Esophagus muscularis mucosa (tissue), 4 donors: Measurements from ENCODE around the gene RAB33B. TPM values are rescaled to one million over a fixed set of nuclear protein-coding genes. Genes with fewer than 3 reads are reported as not detected.
"Not testable (repeated sequence)": the region's sequence is repeated elsewhere in the genome, so short reads cannot be mapped to it uniquely, and the experiment has no call there.

ENCODE experiments used
- DNase-seq: peaks from one replicate; pipeline ENCODE4 v3.0.0-alpha.2; 2017; ENCODE audit errors: extremely low spot score
- H3K27ac ChIP-seq, 4 donors: fragments of 200-600 bp; sonication (generic); replicated peaks in 1 of 4; 1 replicate in 3 of 4; 2 replicates in 1 of 4; pipeline ENCODE4 v1.5.1; 2016 to 2019; ENCODE audit warnings: mild to moderate bottlenecking in 1 of 4
- H3K27me3 ChIP-seq, 4 donors: fragments of 200-600 bp; sonication (generic); one replicate each; pipeline versions ENCODE4 v1.5.1 to v1.6.0; 2016 to 2019
- H3K36me3 ChIP-seq, 4 donors: fragments of 200-600 bp; sonication (generic); one replicate each; pipeline ENCODE4 v1.5.1; 2016 to 2019
- H3K4me1 ChIP-seq, 4 donors: fragments of 200-600 bp; sonication (generic); one replicate each; pipeline ENCODE4 v1.5.1; 2016 to 2019
- H3K4me3 ChIP-seq, 4 donors: fragments of 200-600 bp; sonication (generic); 1 replicate in 2 of 4; 2 replicates in 2 of 4; pipeline ENCODE4 v1.5.1; 2016 to 2019; ENCODE audit warnings: mild to moderate bottlenecking in 4 of 4, moderate library complexity in 1 of 4
- H3K9me3 ChIP-seq, 4 donors: fragments of 200-600 bp; sonication (generic); 1 replicate in 3 of 4; 2 replicates in 1 of 4; pipeline ENCODE4 v1.5.1; 2016 to 2019
- CTCF ChIP-seq, 3 experiments: fragments of 200-600 bp in 2 of 3; fragments of 450-650 bp in 1 of 3; sonication (generic) in 2 of 3; IDR thresholded peaks; one replicate each; pipeline ENCODE4 v1.5.1; 2017 to 2019; ENCODE audit warnings: antibody characterized with exemption in 3 of 3, mild to moderate bottlenecking in 2 of 3, moderate library complexity in 1 of 3
- EP300 ChIP-seq: sonication (generic); formaldehyde crosslinking; IDR thresholded peaks from one replicate; pipeline ENCODE4 v1.6.1; 2017; ENCODE audit warnings: antibody characterized with exemption
- POLR2A ChIP-seq: fragments of 450-650 bp; IDR thresholded peaks from one replicate; pipeline ENCODE4 v1.6.1; 2017; ENCODE audit warnings: antibody characterized with exemption, moderate library complexity, mild to moderate bottlenecking, low read depth
- POLR2AphosphoS5 ChIP-seq, 2 donors: sonication (generic); formaldehyde crosslinking; IDR thresholded peaks; one replicate each; pipeline ENCODE4 v1.6.1; 2017; ENCODE audit warnings: antibody characterized with exemption in 2 of 2
- WGBS: methylation state at CpG from one replicate; pipeline ENCODE4 v1.1.5; 2018; 5-methylcytosine and 5-hydroxymethylcytosine counted together
- intact Hi-C: fragments of 100-400 bp; cut with DNase I; formaldehyde crosslinking; loops from one replicate; pipeline ENCODE4 v1.15.1; 2023
- total RNA-seq, 4 donors: library from RNA; depleted of rRNA; stranded (reverse); fragments of >200 nt; gene quantifications; one replicate each; pipeline versions ENCODE4 v1.1.0 to v1.2.1, GENCODE V29; 2016

The RAB33B gene
- total RNA-seq, 4 donors from 2014 or later = 10.8 to 16.1 (median 14.8) TPM

- intact Hi-C loops = no loop called here
- no peak overlapping the region for H3K27ac ChIP-seq
- 91% methylated on average over 1 of the region's 1 CpG for WGBS
Measured at GRCh38 chr4:139420652-139421051, 33.3 kb upstream of the RAB33B start.

GRCh38 chr4:139436122-139436521, 17.8 kb upstream of the RAB33B start:
- Histone ChIP-seq H3K4me3 (no peak overlapping the region), H3K9me3 (peaks cover 0 to 6% (median 2%) of the 10 kb centered on the region in 4 donors), H3K27me3 (no peaks in the 10 kb centered on the region), H3K36me3 (peaks cover 0 to 10% (median 0%) of the 10 kb centered on the region in 4 donors), H3K27ac (no peak overlapping the region), H3K4me1 (no peaks in the 10 kb centered on the region)
- no peak for DNase-seq
- intact Hi-C loops = no loop called here
- no peak for TF ChIP-seq EP300
- no peak for TF ChIP-seq POLR2AphosphoS5 (IDR thresholded peaks at IDR 0.05)
- TF ChIP-seq POLR2A = no peak
- TF ChIP-seq CTCF (IDR thresholded peaks at IDR 0.05) = no peak
- 97% methylated on average over 23 of the region's 23 CpGs for WGBS

More at GRCh38 chr4:139420652-139421051, 33.3 kb upstream of the RAB33B start:
- TF ChIP-seq POLR2A (no peak), CTCF (IDR thresholded peaks at IDR 0.05) (no peak), POLR2AphosphoS5 (IDR thresholded peaks at IDR 0.05) (no peak), EP300 (no peak)
- Histone ChIP-seq H3K9me3 (peaks cover 0 to 7% (median 0%) of the 10 kb centered on the region in 4 donors), H3K36me3 (no peaks in the 10 kb centered on the region), H3K4me1 (peaks cover 0 to 3% (median 0%) of the 10 kb centered on the region in 4 donors), H3K27me3 (no peaks in the 10 kb centered on the region), H3K4me3 (no peak overlapping the region)
- no peak for DNase-seq

- DNase-seq = no peak
- WGBS = 91% methylated on average over 2 of the region's 2 CpGs
- no peak for TF ChIP-seq EP300
- no peak for TF ChIP-seq POLR2AphosphoS5 (IDR thresholded peaks at IDR 0.05)
- TF ChIP-seq POLR2A = no peak
- TF ChIP-seq CTCF (IDR thresholded peaks at IDR 0.05) = no peak
Measured at GRCh38 chr4:139438141-139438540, 15.8 kb upstream of the RAB33B start.

GRCh38 chr4:139441029-139441428, 12.9 kb upstream of the RAB33B start:
- no peaks in the 10 kb centered on the region for H3K27me3 ChIP-seq
- 98% methylated on average over 4 of the region's 4 CpGs for WGBS
- no peaks in the 10 kb centered on the region for H3K4me1 ChIP-seq
- intact Hi-C loops = no loop called here
- DNase-seq = no peak
- peaks cover 0 to 6% (median 2%) of the 10 kb centered on the region in 4 donors for H3K9me3 ChIP-seq
- H3K4me3 ChIP-seq = no peak overlapping the region
- no peak for TF ChIP-seq POLR2A
- no peak for TF ChIP-seq POLR2AphosphoS5 (IDR thresholded peaks at IDR 0.05)
- TF ChIP-seq EP300 = no peak
- TF ChIP-seq CTCF (IDR thresholded peaks at IDR 0.05) = no peak
- no peak overlapping the region for H3K27ac ChIP-seq
- peaks cover 0 to 10% (median 0%) of the 10 kb centered on the region in 4 donors for H3K36me3 ChIP-seq

More at GRCh38 chr4:139438141-139438540, 15.8 kb upstream of the RAB33B start:
- no peak overlapping the region for H3K4me3 ChIP-seq
- H3K27me3 ChIP-seq = no peaks in the 10 kb centered on the region
- H3K4me1 ChIP-seq = no peaks in the 10 kb centered on the region
- intact Hi-C loops = no loop called here
- peaks cover 0 to 10% (median 0%) of the 10 kb centered on the region in 4 donors for H3K36me3 ChIP-seq
- peaks cover 0 to 6% (median 2%) of the 10 kb centered on the region in 4 donors for H3K9me3 ChIP-seq
- H3K27ac ChIP-seq = no peak overlapping the region

- WGBS = 93% methylated on average over 7 of the region's 7 CpGs
- DNase-seq = no peak
- no peaks in the 10 kb centered on the region for H3K4me1 ChIP-seq
- no peak overlapping the region for H3K27ac ChIP-seq
- H3K4me3 ChIP-seq = no peak overlapping the region
- no peaks in the 10 kb centered on the region for H3K9me3 ChIP-seq
- no peaks in the 10 kb centered on the region for H3K27me3 ChIP-seq
- no peak for TF ChIP-seq POLR2AphosphoS5 (IDR thresholded peaks at IDR 0.05)
- no peak for TF ChIP-seq EP300
- TF ChIP-seq POLR2A = no peak
- TF ChIP-seq CTCF (IDR thresholded peaks at IDR 0.05) = no peak
- H3K36me3 ChIP-seq = no peaks in the 10 kb centered on the region
- intact Hi-C loops = no loop called here
Measured at GRCh38 chr4:139443661-139444060, 10.3 kb upstream of the RAB33B start.

GRCh38 chr4:139444881-139445280, 9.0 kb upstream of the RAB33B start:
- H3K27ac ChIP-seq, H3K27me3 ChIP-seq, intact Hi-C loops, H3K36me3 ChIP-seq, DNase-seq, H3K9me3 ChIP-seq, H3K4me1 ChIP-seq, H3K4me3 ChIP-seq: not testable (repeated sequence)
- 59% methylated on average over 3 of the region's 3 CpGs for WGBS

- H3K9me3 ChIP-seq, H3K4me1 ChIP-seq, DNase-seq, H3K27ac ChIP-seq, H3K36me3 ChIP-seq, H3K27me3 ChIP-seq, H3K4me3 ChIP-seq, intact Hi-C loops: not testable (repeated sequence)
- WGBS = 87% methylated on average over 4 of the region's 4 CpGs
Measured at GRCh38 chr4:139447078-139447477, 6.8 kb upstream of the RAB33B start.
